HG02678 (cell line): Measurements from ENCODE around the gene WDR4.
"Not testable (repeated sequence)": the region's sequence is repeated elsewhere in the genome, so short reads cannot be mapped to it uniquely, and the experiment has no call there.

Experiments used
- ATAC-seq: cut with Tn5 transposase; IDR thresholded peaks from one replicate; pipeline ENCODE4 v1.9.1; 2021; ENCODE audit warnings: mild to moderate bottlenecking, moderate library complexity; ENCODE audit not compliant: unreplicated experiment

Gene WDR4

GRCh38 chr21:42880352-42880751 is 1.0 kb upstream of the WDR4 start:
- no peak for ATAC-seq

GRCh38 chr21:42878678-42878992 is 704 bp downstream of the WDR4 start:
- peak; percentile 8 for ATAC-seq

GRCh38 chr21:42875811-42876210 is 3.5 kb downstream of the WDR4 start:
- ATAC-seq, result not testable (repeated sequence)

- no peak for ATAC-seq
These were observed 6.2 kb downstream of the WDR4 start for GRCh38 chr21:42873096-42873495.

GRCh38 chr21:42868196-42868595 is 11.1 kb downstream of the WDR4 start:
- ATAC-seq, result no peak

GRCh38 chr21:42865776-42866160 is 13.6 kb downstream of the WDR4 start:
- ATAC-seq, result no peak

- no peak for ATAC-seq
These were observed 14.2 kb downstream of the WDR4 start for GRCh38 chr21:42864815-42865775.

GRCh38 chr21:42864286-42864685 is 15.1 kb downstream of the WDR4 start:
- no peak for ATAC-seq

GRCh38 chr21:42863504-42863870 is 15.9 kb downstream of the WDR4 start:
- no peak for ATAC-seq

GRCh38 chr21:42862774-42863503 is 16.4 kb downstream of the WDR4 start:
- ATAC-seq, result no peak

GRCh38 chr21:42861848-42862400 is 17.4 kb downstream of the WDR4 start:
- no peak for ATAC-seq

- ATAC-seq, result no peak
These were observed 18.0 kb downstream of the WDR4 start for GRCh38 chr21:42861311-42861847.

- ATAC-seq, result no peak
These were observed 19.0 kb downstream of the WDR4 start for GRCh38 chr21:42860345-42860744.

GRCh38 chr21:42859891-42860230 is 19.5 kb downstream of the WDR4 start:
- no peak for ATAC-seq

- ATAC-seq, result no peak
These were observed 20.1 kb downstream of the WDR4 start for GRCh38 chr21:42858957-42859890.

- no peak for ATAC-seq
These were observed 21.0 kb downstream of the WDR4 start for GRCh38 chr21:42858185-42858847.

- no peak for ATAC-seq
These were observed 22.1 kb downstream of the WDR4 start for GRCh38 chr21:42857216-42857615.

GRCh38 chr21:42855937-42856335 is 23.4 kb downstream of the WDR4 start:
- no peak for ATAC-seq

- ATAC-seq, result no peak
These were observed 24.0 kb downstream of the WDR4 start for GRCh38 chr21:42855171-42855936.
